ENCODE measurements around the gene FOXE3. TPM values are rescaled to one million over a fixed set of nuclear protein-coding genes. Genes with fewer than 3 reads are reported as not detected.

FOXE3 gene
- total RNA-seq, 1 experiment from 2014 or later = 0.46 TPM

DNA sequence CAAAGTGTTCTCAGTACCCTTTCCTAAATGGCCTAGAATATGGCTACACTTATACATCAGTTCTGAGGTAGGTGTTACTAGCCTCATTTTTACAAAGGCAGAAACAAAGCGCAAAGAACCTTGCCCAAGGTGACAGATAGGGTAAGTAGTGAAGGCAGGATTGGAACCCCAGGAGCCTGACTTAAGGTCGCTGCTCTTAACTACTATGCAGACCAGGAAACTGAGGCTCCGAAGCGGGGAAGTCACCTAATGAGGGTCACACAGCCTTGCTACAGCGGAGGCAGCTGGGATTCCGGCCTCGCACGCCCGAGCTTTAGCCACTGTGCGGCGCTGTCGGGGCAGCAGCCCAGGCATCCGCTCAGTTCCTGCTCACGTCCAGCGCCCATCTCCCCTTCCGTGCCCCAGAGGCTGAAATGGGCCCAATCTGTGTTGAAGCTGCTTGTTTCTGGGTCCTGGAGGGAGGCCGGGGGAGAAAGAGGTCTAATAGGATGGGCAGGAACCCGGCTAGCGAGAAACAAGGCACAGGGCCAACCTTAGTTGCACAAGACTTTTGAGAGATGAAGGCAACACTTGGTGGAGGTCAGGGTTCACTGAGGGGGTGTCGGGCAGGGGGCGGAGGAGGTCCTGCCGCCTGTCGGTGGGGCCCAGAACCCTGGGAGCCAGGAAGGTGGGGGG is 20.4 kb downstream of the FOXE3 start:
- ChIA-PET POLR2A (no interaction called here), CTCF (interaction anchor here (0.6 to 5.0 kb wide), 8 partner anchors 44 to 290 kb away, joined by 3 to 58 read pairs (median 4); no protein-coding TSS in a partner anchor)
- H3K27me3 ChIP-seq (ENCODE audit: control insufficient read depth, insufficient read depth, low read length) = no peaks in the 10 kb centered on the region
- no peaks in the 10 kb centered on the region for H3K9me3 ChIP-seq (ENCODE audit: control insufficient read depth, insufficient read depth, low read depth, low read length)
- H3K4me3 ChIP-seq (ENCODE audit: low read depth in 2 of 2, low read length in 2 of 2) = peak overlapping the region; percentile 63 to 89
- intact Hi-C loops (cut with micrococcal nuclease; ENCODE audit: unreplicated experiment) = loop anchor here (2.0 kb wide), 1 partner anchor 274 kb away; no protein-coding TSS in a partner anchor
- H3K36me3 ChIP-seq (ENCODE audit: control insufficient read depth, insufficient read depth, low read length) = no peaks in the 10 kb centered on the region; the same call in 1 of the 2 replicates
- H3K27ac ChIP-seq (ENCODE audit: low read length) = peak overlapping the region; percentile 83
- H3K4me1 ChIP-seq (ENCODE audit: control insufficient read depth, insufficient read depth, low read length) = peaks cover 37% of the 10 kb centered on the region
- no TSS peak for BruUV-seq (replicated peaks)
- ATAC-seq = peak; percentile 61
- peak; percentile 78 for DNase-seq (ENCODE audit: low read depth, low spot score)
- TF ChIP-seq SIN3A (IDR thresholded peaks at IDR 0.05; ENCODE audit: borderline replicate concordance, insufficient read depth, low read depth, low read length) = 0 out of 2 replicates have a peak, but pooled peaks have one; percentile 17
- no peak for TF ChIP-seq TCF7L2 (IDR thresholded peaks at IDR 0.05; ENCODE audit: low read depth, low read length)
- TF ChIP-seq, protein P1, sequence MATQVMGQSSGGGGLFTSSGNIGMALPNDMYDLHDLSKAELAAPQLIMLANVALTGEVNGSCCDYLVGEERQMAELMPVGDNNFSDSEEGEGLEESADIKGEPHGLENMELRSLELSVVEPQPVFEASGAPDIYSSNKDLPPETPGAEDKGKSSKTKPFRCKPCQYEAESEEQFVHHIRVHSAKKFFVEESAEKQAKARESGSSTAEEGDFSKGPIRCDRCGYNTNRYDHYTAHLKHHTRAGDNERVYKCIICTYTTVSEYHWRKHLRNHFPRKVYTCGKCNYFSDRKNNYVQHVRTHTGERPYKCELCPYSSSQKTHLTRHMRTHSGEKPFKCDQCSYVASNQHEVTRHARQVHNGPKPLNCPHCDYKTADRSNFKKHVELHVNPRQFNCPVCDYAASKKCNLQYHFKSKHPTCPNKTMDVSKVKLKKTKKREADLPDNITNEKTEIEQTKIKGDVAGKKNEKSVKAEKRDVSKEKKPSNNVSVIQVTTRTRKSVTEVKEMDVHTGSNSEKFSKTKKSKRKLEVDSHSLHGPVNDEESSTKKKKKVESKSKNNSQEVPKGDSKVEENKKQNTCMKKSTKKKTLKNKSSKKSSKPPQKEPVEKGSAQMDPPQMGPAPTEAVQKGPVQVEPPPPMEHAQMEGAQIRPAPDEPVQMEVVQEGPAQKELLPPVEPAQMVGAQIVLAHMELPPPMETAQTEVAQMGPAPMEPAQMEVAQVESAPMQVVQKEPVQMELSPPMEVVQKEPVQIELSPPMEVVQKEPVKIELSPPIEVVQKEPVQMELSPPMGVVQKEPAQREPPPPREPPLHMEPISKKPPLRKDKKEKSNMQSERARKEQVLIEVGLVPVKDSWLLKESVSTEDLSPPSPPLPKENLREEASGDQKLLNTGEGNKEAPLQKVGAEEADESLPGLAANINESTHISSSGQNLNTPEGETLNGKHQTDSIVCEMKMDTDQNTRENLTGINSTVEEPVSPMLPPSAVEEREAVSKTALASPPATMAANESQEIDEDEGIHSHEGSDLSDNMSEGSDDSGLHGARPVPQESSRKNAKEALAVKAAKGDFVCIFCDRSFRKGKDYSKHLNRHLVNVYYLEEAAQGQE (IDR thresholded peaks at IDR 0.05; ENCODE audit: insufficient read depth in 1 of 2, low read depth in 2 of 2, low read length in 1 of 2) = no peak
- peak; percentile 30; the same call in 1 of the 2 replicates for TF ChIP-seq POLR2AphosphoS5 (IDR thresholded peaks at IDR 0.05; ENCODE audit: low read depth, low read length)
- peak; percentile 99 for TF ChIP-seq CTCF (IDR thresholded peaks at IDR 0.05)
- in situ Hi-C loops (cut with HindIII; ENCODE audit: low pct_unique_long_range_greater_than_20kb, low sequenced_read_pairs) = no loop called here

GRCh38 chr1:47436979-47437446 is 20.9 kb downstream of the FOXE3 start:
- ChIA-PET CTCF (interaction anchor here (0.6 to 5.0 kb wide), 16 partner anchors 14 to 289 kb away, joined by 3 to 58 read pairs (median 4); no protein-coding TSS in a partner anchor), POLR2A (no interaction called here)
- Histone ChIP-seq H3K27ac (ENCODE audit: low read length) (peak overlapping the region; percentile 83), H3K4me3 (ENCODE audit: low read depth in 2 of 2, low read length in 2 of 2) (peak overlapping the region; percentile 63 to 89), H3K4me1 (ENCODE audit: control insufficient read depth, insufficient read depth, low read length) (peaks cover 32% of the 10 kb centered on the region), H3K9me3 (ENCODE audit: control insufficient read depth, insufficient read depth, low read depth, low read length) (no peaks in the 10 kb centered on the region), H3K36me3 (ENCODE audit: control insufficient read depth, insufficient read depth, low read length) (no peaks in the 10 kb centered on the region; the same call in 1 of the 2 replicates), H3K27me3 (ENCODE audit: control insufficient read depth, insufficient read depth, low read length) (no peaks in the 10 kb centered on the region)
- BruUV-seq (replicated peaks) = no TSS peak
- in situ Hi-C loops (cut with HindIII; ENCODE audit: low pct_unique_long_range_greater_than_20kb, low sequenced_read_pairs) = no loop called here
- DNase-seq (ENCODE audit: low read depth, low spot score) = no peak
- ATAC-seq = peak; percentile 40
- intact Hi-C loops (cut with micrococcal nuclease; ENCODE audit: unreplicated experiment) = loop anchor here (2.0 kb wide), 1 partner anchor 274 kb away; no protein-coding TSS in a partner anchor
- TF ChIP-seq, protein P1 (IDR thresholded peaks at IDR 0.05; ENCODE audit: insufficient read depth in 1 of 2, low read depth in 2 of 2, low read length in 1 of 2) = no peak
- TF ChIP-seq POLR2AphosphoS5 (IDR thresholded peaks at IDR 0.05; ENCODE audit: low read depth, low read length) = no peak
- no peak for TF ChIP-seq CTCF (IDR thresholded peaks at IDR 0.05)
- TF ChIP-seq TCF7L2 (IDR thresholded peaks at IDR 0.05; ENCODE audit: low read depth, low read length) = no peak; the same call in 1 of the 2 replicates
- TF ChIP-seq SIN3A (IDR thresholded peaks at IDR 0.05; ENCODE audit: borderline replicate concordance, insufficient read depth, low read depth, low read length) = no peak; the same call in 1 of the 2 replicates
